Thyroid gland (tissue), 4 donors: ENCODE data around the gene ADIRF. TPM values are rescaled to one million over a fixed set of nuclear protein-coding genes. Genes with fewer than 3 reads are reported as not detected.
"Not testable (repeated sequence)": the region's sequence is repeated elsewhere in the genome, so short reads cannot be mapped to it uniquely, and the experiment has no call there.

Source experiments
- DNase-seq, 2 donors: peaks; one replicate each; pipeline ENCODE4 v3.0.0-alpha.2; 2019
- H3K27ac ChIP-seq, 3 donors: fragments of 200-600 bp; sonication (generic); 1 replicate in 2 of 3; 2 replicates in 1 of 3; pipeline ENCODE4 v1.5.1; 2016 to 2019; ENCODE audit warnings: mild to moderate bottlenecking in 1 of 3, moderate library complexity in 1 of 3
- H3K27me3 ChIP-seq: fragments of 200-600 bp; sonication (generic); one replicate; pipeline ENCODE4 v1.5.1; 2019
- H3K36me3 ChIP-seq, 2 donors: fragments of 200-600 bp; sonication (generic); one replicate each; pipeline ENCODE4 v1.5.1; 2016 to 2019
- H3K4me1 ChIP-seq, 2 donors: fragments of 200-600 bp; sonication (generic); one replicate each; pipeline ENCODE4 v1.5.1; 2017 to 2019
- H3K4me3 ChIP-seq, 3 donors: fragments of 200-600 bp; sonication (generic); replicated peaks in 1 of 3; 1 replicate in 2 of 3; 2 replicates in 1 of 3; pipeline ENCODE4 v1.5.1; 2016; ENCODE audit warnings: mild to moderate bottlenecking in 1 of 3
- H3K9me3 ChIP-seq: fragments of 200-600 bp; sonication (generic); one replicate; pipeline ENCODE4 v1.5.1; 2017
- POLR2A ChIP-seq, 2 donors: fragments of 450-650 bp; IDR thresholded peaks; one replicate each; pipeline ENCODE4 v1.6.1; 2017; ENCODE audit warnings: antibody characterized with exemption in 2 of 2, mild to moderate bottlenecking in 2 of 2, moderate library complexity in 1 of 2
- WGBS, 2 donors: methylation state at CpG; one replicate each; pipeline ENCODE4 v1.1.5; 2017; 5-methylcytosine and 5-hydroxymethylcytosine counted together
- intact Hi-C: fragments of 100-400 bp; cut with DNase I; formaldehyde crosslinking; loops from one replicate; pipeline ENCODE4 v1.15.1; 2023
- total RNA-seq, 4 donors: library from RNA; depleted of rRNA; stranded (reverse); fragments of >200 nt; gene quantifications; one replicate each; pipeline ENCODE4 v1.2.3, GENCODE V29; 2016
- TF ChIP-seq, protein P1 (sequence below), 6 experiments: fragments of 200-600 bp in 3 of 6; fragments of 450-650 bp in 3 of 6; sonication (generic) in 3 of 6; IDR thresholded peaks; one replicate each; pipeline ENCODE4 v1.5.1; 2016 to 2019; ENCODE audit warnings: antibody characterized with exemption in 6 of 6, mild to moderate bottlenecking in 2 of 6, inconsistent platforms in 1 of 6, moderate library complexity in 1 of 6

ADIRF gene
- total RNA-seq, 4 donors from 2014 or later = 66.6 to 208 (median 104) TPM

DNA sequence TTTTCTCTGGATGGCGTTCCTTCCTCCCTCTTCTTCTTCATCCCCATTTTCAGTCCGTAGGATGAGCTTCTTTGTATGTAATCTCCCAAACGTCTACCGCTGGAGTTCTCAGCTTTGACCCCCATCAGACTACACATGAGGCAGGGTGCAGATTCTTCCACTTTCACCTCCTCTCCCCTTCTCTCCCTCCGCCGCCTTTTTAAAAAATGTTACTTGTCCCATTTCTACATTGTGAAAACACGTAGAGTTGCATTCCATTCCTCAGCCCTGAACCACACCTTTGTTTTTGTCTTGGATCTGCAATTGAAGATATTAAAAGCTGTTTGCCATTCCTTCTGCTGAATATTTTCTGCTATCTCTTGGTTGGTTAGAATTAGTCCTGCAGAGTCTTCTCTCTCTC, 6.2 kb downstream of the ADIRF start:
- Histone ChIP-seq H3K36me3 (no peaks in the 10 kb centered on the region), H3K4me3 (no peak overlapping the region), H3K27ac (peak overlapping the region; percentile 26 to 77 (median 62)), H3K9me3 (no peaks in the 10 kb centered on the region), H3K27me3 (no peaks in the 10 kb centered on the region), H3K4me1 (peaks cover 19 to 49% of the 10 kb centered on the region in 2 donors)
- 67 to 69% methylated on average over 7 of the region's 7 CpGs for WGBS, 2 donors
- DNase-seq = no peak
- intact Hi-C loops = no loop called here
- TF ChIP-seq, protein P1, sequence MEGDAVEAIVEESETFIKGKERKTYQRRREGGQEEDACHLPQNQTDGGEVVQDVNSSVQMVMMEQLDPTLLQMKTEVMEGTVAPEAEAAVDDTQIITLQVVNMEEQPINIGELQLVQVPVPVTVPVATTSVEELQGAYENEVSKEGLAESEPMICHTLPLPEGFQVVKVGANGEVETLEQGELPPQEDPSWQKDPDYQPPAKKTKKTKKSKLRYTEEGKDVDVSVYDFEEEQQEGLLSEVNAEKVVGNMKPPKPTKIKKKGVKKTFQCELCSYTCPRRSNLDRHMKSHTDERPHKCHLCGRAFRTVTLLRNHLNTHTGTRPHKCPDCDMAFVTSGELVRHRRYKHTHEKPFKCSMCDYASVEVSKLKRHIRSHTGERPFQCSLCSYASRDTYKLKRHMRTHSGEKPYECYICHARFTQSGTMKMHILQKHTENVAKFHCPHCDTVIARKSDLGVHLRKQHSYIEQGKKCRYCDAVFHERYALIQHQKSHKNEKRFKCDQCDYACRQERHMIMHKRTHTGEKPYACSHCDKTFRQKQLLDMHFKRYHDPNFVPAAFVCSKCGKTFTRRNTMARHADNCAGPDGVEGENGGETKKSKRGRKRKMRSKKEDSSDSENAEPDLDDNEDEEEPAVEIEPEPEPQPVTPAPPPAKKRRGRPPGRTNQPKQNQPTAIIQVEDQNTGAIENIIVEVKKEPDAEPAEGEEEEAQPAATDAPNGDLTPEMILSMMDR (IDR thresholded peaks at IDR 0.05) = no peak
- TF ChIP-seq POLR2A (IDR thresholded peaks at IDR 0.05) = no peak

DNA sequence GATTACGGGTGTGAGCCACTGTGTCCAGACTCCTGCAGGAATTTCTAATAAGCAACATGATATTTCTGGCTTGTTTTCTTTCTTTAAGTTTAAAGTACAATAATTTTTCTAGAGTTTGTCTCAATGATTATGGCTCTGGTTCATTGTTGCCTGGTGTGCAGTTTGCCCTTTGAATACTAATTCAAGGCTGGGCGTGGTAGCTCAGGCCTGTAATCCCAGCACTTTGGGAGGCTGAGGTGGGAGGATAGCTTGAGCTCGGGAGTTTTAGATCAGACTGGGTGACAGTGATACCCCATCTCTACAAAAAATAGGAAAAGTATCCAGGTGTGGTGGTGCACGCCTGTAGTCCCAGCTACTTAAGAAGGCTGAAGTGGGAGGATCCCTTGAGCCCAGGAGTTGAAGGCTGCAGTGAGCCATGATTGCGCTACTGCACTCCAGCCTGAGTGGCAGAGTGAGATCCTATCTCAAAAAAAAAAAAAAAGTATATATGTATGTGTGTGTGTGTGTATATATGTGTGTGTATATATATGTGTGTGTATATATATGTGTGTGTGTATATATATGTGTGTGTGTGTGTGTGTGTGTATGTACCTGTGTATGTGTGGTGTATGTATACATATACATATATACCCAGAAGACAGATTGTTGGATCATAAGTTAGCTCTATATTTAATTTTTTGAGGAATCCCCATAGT, 8.2 kb downstream of the ADIRF start:
- Histone ChIP-seq H3K27ac (no peak overlapping the region), H3K27me3 (no peaks in the 10 kb centered on the region), H3K9me3 (no peaks in the 10 kb centered on the region), H3K36me3 (no peaks in the 10 kb centered on the region), H3K4me1 (peaks cover 10 to 51% of the 10 kb centered on the region in 2 donors), H3K4me3 (no peak overlapping the region)
- TF ChIP-seq POLR2A (IDR thresholded peaks at IDR 0.05) = no peak
- TF ChIP-seq, protein P1 (IDR thresholded peaks at IDR 0.05) = no peak
- 94 to 98% methylated on average over 5 of the region's 5 CpGs for WGBS, 2 donors
- intact Hi-C loops = no loop called here
- DNase-seq = no peak

DNA sequence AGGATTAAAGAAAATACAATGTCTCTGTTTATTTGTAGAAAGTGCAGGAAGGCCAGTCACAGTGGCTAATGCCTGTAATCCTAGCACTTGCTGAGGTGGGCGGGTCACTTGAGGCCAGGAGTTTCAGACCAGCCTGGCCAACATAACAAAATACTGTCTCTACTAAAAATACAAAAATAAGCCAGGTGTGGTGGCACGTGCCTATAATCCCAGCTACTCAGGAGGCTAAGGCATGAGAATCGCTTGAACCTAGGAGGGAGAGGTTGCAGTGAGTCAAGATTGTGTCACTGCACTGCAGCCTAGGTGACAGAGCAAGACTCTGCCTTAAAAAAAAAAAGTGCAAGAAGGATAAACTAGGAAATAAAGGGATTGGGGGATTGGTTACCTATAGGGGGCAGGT, 10.2 kb downstream of the ADIRF start:
- intact Hi-C loops, H3K27me3 ChIP-seq, H3K9me3 ChIP-seq, H3K36me3 ChIP-seq, H3K4me3 ChIP-seq: not testable (repeated sequence)
- H3K27ac ChIP-seq = peak overlapping the region in 2 of 3 donors; percentile 32 to 40
- 59 to 61% methylated on average over 3 of the region's 3 CpGs for WGBS, 2 donors
- peak; percentile 41 to 49 for DNase-seq
- H3K4me1 ChIP-seq = peaks cover 6 to 37% of the 10 kb centered on the region in 2 donors

DNA sequence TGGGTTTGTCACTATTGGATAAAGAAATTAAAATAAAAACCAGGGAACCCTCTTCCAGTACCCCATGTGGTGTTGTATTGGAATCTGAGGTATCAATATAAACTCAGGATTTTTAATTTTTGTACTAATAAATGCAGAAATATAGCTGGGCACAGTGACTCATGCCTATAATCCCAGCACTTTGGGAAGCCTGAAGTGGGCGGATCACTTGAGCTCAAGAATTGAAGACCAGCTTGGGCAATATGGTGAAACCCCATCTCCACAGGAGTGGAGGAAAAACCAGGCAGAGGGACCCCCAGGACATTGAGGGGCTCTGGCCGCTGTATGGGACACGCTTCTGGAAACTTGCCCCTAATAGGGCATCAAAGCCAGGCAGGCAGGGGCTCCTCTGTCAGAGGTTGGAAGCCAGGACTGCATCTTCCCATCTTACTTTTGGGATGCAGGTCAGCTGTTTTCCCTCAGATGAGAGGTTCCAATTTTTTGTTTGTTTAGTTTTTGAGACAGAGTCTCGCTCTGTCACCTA, 11.1 kb downstream of the ADIRF start:
- DNase-seq = no peak
- intact Hi-C loops = no loop called here
- no peak overlapping the region for H3K4me3 ChIP-seq
- H3K27me3 ChIP-seq = no peaks in the 10 kb centered on the region
- H3K4me1 ChIP-seq = peaks cover 3 to 29% of the 10 kb centered on the region in 2 donors
- H3K9me3 ChIP-seq = no peaks in the 10 kb centered on the region
- WGBS, 2 donors = 82 to 83% methylated on average over 2 to 4 of the region's 4 CpGs
- no peak for TF ChIP-seq POLR2A (IDR thresholded peaks at IDR 0.05)
- TF ChIP-seq, protein P1 (IDR thresholded peaks at IDR 0.05) = no peak
- peak overlapping the region in 2 of 3 donors; percentile 18 to 39 for H3K27ac ChIP-seq
- no peaks in the 10 kb centered on the region for H3K36me3 ChIP-seq

DNA sequence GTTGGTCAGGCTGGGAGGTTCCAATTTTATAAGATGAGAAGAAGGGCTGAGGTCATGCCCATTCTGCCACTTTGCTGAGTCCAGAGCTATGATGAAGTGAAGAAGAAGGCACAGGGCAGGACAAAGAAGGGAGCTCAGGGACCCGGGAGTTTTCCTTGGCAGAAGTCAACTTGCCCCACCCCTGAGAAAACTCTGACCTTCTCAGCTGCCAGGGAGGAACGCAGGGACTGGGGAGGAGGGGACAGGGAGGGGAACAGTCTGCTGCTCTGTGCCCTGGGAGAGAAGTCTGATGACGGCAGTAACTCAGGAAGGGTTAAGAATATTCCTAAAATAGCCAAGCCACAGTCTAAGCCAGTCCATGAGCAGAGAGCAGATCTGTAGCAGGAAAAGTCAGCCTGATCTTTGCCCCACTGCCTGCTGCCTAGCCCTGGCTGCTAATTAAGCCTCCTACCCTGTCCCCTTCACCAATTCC, 11.7 kb downstream of the ADIRF start:
- Histone ChIP-seq H3K27me3 (no peaks in the 10 kb centered on the region), H3K36me3 (no peaks in the 10 kb centered on the region), H3K27ac (peak overlapping the region; percentile 18 to 47 (median 39)), H3K9me3 (no peaks in the 10 kb centered on the region), H3K4me3 (no peak overlapping the region), H3K4me1 (peaks cover 0 to 24% of the 10 kb centered on the region in 2 donors)
- TF ChIP-seq, protein P1 (IDR thresholded peaks at IDR 0.05) = no peak
- TF ChIP-seq POLR2A (IDR thresholded peaks at IDR 0.05) = no peak
- 32 to 36% methylated on average over 3 of the region's 3 CpGs for WGBS, 2 donors
- intact Hi-C loops = no loop called here
- DNase-seq = no peak

DNA sequence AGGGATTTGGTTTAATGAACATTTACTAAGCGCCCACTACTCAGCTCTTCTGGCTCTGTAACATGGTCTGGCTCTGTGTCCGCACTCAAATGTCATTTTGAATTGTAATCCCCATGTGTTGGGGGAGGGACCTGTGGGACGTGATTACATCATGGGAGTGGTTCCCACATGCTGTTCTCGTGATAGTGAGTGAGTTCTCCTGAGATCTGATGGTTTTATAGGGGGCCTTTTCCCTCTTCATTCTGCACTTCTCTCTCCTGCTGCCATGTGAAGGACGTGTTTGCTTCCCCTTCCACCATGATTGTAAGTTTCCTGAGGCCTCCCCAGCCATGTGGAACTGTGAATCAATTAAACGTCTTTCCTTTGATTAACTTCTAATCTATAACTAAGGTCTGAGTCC, 12.7 kb downstream of the ADIRF start:
- H3K36me3 ChIP-seq, intact Hi-C loops, H3K4me3 ChIP-seq, H3K27me3 ChIP-seq, DNase-seq, H3K9me3 ChIP-seq: not testable (repeated sequence)
- WGBS, 2 donors = 87 to 91% methylated on average over 6 of the region's 6 CpGs
- H3K4me1 ChIP-seq = peaks cover 0 to 24% of the 10 kb centered on the region in 2 donors
- H3K27ac ChIP-seq = peak overlapping the region in 1 of 3 donors; percentile 47
